Parietal lobe (tissue), 2 donors: ENCODE data around the gene SLC22A14. TPM values are rescaled to one million over a fixed set of nuclear protein-coding genes. Genes with fewer than 3 reads are reported as not detected.

Source experiments
- small RNA-seq: library from RNA; depleted of rRNA; stranded (forward); fragments of <200 nt; gene quantifications from one replicate; pipeline ENCODE3, GENCODE V24; 2014; ENCODE audit warnings: low replicate concordance
- total RNA-seq: library from RNA; depleted of rRNA; stranded (reverse); fragments of >200 nt; gene quantifications from one replicate; pipeline ENCODE4 v1.2.3, GENCODE V29; 2014

SLC22A14 gene, protein sequence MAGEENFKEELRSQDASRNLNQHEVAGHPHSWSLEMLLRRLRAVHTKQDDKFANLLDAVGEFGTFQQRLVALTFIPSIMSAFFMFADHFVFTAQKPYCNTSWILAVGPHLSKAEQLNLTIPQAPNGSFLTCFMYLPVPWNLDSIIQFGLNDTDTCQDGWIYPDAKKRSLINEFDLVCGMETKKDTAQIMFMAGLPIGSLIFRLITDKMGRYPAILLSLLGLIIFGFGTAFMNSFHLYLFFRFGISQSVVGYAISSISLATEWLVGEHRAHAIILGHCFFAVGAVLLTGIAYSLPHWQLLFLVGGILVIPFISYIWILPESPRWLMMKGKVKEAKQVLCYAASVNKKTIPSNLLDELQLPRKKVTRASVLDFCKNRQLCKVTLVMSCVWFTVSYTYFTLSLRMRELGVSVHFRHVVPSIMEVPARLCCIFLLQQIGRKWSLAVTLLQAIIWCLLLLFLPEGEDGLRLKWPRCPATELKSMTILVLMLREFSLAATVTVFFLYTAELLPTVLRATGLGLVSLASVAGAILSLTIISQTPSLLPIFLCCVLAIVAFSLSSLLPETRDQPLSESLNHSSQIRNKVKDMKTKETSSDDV
- total RNA-seq: 1.3 TPM

DNA sequence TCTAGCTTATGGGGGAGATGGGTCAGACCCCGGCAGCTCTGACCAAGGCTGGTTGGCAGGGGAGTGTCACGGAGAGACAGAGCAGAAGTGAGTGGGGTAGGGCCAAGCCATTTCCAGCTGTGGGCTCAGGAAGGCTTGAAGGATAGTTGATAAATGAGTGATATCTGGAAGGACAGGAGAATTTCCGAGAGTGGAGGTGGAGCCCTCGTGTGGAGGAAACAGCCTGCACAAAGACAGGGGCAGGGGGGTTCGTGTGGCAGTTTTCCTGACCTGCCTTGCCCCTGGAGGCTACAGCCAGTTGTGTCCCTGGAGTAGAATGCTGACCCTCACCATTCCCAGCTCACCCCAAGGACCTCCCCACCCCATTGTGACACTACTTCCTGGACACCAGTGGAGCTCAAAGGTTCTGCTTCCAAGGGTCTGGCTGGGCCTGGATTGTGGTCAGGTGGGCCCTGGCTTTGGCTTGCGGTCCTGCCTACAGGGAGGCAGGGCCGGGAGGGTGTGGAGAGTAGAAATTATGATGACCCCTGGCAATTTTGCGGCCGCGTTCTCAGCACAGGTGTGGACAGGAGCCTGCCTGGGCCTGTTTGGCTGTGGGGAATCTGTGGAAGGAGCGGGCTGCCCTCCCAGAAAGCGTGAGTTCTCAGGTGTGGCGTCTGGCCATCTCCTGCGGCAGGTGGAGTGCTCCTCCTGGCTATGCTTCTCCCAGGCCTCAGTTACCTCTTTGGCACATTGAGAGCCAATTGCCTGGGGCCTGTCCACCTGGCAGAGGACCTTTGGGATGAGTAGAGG lies at the start of gene SLC22A14:
Gene SLC22A14, plus strand, starts transcription at position 400 of the 792 bp plus-strand sequence. CDS start 23,733 bp downstream, outside the sequence.

DNA sequence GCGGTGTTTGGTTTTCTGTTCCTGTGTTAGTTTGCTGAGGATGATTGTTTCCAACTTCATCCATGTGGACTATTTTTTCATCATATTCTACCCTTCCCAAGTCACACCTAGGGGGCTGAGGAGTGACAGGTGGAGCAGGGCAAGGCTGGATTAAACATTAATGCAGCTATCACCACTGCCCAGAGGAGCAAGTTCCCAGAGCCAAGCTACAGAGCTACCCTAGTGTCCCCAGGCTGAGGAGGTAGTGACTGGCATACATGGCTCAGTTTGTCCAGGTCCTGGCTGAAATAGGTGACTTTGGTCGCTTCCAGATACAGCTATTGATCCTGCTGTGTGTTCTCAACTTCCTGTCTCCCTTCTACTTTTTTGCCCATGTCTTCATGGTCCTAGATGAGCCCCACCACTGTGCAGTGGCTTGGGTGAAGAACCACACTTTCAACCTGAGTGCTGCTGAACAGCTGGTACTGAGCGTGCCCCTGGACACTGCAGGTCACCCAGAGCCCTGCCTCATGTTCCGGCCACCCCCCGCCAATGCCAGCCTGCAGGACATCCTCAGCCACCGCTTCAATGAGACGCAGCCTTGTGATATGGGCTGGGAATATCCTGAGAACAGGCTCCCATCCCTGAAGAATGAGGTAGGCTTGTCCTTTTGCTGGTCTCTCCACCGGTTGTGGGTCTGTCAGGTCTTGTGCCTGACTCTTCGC lies 16.3 kb upstream of the SLC22A14 start, which contains the start of gene SLC22A13:
Gene SLC22A13, plus strand, starts transcription at position 209 of the 704 bp plus-strand sequence. Its CDS starts 49 bp downstream, at position 258.

DNA sequence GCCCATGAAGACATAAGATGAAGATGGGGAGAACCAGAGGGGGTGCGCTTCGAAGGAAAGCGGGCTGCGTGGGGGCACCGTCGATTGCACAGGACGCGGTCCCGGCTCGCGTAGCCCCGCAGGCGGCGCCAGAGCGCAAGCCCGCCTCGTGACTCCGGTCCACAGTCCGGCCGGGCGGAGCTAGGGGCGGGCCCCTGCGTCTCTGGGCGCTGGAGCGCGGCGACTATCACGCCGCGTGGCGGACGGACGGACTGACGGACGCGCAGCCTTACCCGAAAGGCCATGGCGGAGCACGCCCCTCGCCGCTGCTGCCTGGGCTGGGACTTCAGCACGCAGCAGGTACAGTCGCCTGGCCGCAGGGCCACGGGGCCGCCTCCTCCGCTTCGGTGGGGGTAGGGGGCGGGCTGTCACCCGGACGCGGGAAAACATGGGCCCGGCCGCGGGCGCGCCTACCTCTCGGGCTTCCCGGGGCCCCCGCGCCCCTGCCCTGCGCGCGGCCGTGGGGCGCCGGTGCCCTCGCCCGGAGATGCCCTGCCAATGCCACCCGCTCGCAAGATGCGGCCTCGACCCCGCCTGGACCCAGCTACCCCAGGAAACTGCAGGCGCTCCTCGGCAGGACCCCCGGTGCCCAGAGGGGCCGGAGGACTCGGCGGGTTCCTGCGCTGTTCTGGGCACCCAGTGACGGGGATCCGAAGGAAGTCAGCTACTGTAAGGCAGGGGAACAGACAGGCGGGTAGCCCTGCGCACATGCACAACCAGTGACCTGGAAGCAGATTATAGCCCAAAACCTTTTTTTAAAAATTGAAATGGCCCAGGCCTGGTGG lies 64.7 kb downstream of the SLC22A14 start, which contains the start of gene XYLB:
Gene XYLB, plus strand, starts transcription at position 199 of the 824 bp plus-strand sequence. Its CDS starts 84 bp downstream, at position 283.

Small RNA genes within 50 kb of the gene (small RNA-seq; reads per million reads assigned to genes)
- gene RNU6-235P: not detected

Other genes with a start within 250 kb of the SLC22A14 start
- gene DLEC1, start 243.1 kb upstream of the SLC22A14 start, total RNA-seq: 1.6 TPM
- gene ACAA1, start 145.2 kb upstream of the SLC22A14 start, total RNA-seq: 40.7 TPM
- 7.5 TPM for gene MYD88, start 143.6 kb upstream of the SLC22A14 start, total RNA-seq
- gene OXSR1, start 116.8 kb upstream of the SLC22A14 start, total RNA-seq: 57.0 TPM
- gene SLC22A13, start 16.5 kb upstream of the SLC22A14 start, total RNA-seq: 1.3 TPM
- 10.3 TPM for gene XYLB, start 64.5 kb downstream of the SLC22A14 start, total RNA-seq
- 61.0 TPM for gene ACVR2B, start 171.6 kb downstream of the SLC22A14 start, total RNA-seq
- 31.9 TPM for gene EXOG, start 214.0 kb downstream of the SLC22A14 start, total RNA-seq